GF-D8 (cell line): ENCODE measurements around the gene MYO5B.
A peak's percentile ranks its signal among the peaks of the same experiment; 100 is the strongest.

Experiments used
- DNase-seq: peaks from one replicate; lab custom pipeline; 2025; lab: John Stamatoyannopoulos, UW

Gene MYO5B

GRCh38 chr18:49880661-49881060 lies 314.3 kb downstream of the MYO5B start:
- no peak for DNase-seq

DNA sequence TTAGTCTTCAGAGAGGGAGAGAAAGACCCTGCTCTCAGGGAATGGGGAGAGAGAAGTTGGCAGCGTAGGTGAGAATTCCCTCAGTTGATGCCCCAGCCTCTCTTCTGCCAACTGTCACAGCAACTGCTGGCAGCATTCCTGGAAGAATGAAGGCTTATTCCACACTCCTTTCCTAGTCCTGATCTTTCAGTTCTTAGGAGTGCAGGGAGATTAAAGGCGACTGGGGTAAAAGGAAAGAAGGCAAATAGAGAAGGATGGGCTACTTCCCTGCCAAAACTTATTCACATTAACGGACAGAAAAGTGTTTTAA lies 315.7 kb downstream of the MYO5B start:
- no peak for DNase-seq

DNA sequence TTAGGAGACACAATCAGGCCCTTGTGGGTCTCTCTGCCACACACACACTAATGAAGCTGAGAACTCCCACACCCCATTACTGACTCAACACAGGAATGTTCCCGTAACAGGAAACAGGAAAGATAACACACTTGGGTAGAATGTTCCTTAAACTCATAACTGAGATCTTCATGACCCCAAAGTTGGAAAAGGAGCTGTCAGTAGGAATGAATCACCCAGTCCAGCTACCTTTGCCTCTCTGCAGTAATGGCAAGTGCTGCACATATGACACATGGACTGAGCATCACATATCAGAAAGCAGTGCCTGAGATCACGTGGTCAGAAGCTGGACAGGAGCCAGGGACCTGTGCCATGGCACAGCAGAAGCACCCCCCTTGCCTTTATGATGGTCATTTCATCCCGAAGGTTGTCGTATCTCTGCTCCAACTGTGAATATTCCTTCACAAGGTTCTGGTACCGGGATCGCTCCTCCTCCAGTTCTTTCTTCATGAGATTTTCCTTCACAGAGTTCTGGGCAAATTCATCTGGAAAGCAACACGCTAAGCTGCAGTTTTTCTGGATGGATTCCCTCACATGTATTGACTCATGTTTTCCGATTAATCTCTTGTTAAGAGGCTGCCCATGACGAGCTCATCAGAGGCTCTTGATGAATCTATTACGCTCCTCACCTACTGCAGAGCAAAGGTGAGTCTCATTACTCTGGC lies 316.2 kb downstream of the MYO5B start:
- DNase-seq, result no peak

GRCh38 chr18:49878015-49878414 lies 316.9 kb downstream of the MYO5B start:
- DNase-seq, result no peak

DNA sequence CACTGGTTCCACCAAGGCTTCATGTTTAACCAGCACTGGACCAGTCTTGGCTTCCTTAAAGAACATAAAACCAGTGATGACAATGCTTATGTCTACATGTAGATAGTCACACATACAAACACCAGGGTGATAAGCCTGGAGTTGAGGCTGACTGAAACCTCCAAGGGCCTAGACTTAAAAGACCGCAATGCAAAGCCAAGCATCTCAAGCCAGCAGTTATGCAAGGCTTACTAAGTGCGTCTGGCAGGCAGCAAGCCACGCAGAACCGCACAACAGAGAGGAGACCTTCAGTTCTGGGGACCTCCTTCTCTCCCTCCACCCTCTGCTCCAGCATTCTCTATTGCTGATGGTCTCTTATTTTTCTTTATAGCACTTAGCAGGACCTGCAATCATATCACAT lies 318.4 kb downstream of the MYO5B start:
- DNase-seq, result no peak

- DNase-seq, result no peak
These were observed 319.2 kb downstream of the MYO5B start for GRCh38 chr18:49875783-49876182.

GRCh38 chr18:49875155-49875554 lies 319.8 kb downstream of the MYO5B start:
- DNase-seq, result no peak

GRCh38 chr18:49874238-49874637 lies 320.7 kb downstream of the MYO5B start:
- no peak for DNase-seq

DNA sequence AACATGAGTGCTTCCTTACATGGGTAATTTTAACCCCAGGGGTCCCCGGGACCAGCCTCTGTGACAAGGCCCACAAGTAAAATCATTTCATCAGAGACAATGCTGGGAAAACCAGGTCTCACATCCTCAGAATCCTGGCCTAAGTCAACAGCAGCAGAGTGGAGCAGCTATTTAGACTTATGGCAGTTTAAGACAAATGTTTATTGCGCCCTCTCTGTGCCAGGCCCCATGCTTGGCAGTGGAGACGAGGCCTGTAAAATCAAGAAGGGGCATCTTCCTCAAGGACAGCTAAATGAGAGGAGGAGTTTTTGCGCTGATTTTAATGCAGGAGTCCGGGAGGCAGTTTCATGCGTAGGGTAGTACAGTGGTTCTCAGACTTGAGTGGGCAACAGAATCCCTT lies 325.6 kb downstream of the MYO5B start:
- no peak for DNase-seq

- DNase-seq, result no peak
These were observed 328.3 kb downstream of the MYO5B start for GRCh38 chr18:49866680-49867079.

- no peak for DNase-seq
These were observed 329.5 kb downstream of the MYO5B start for GRCh38 chr18:49865401-49865800.

- DNase-seq, result no peak
These were observed 331.0 kb downstream of the MYO5B start for GRCh38 chr18:49863769-49864621.

DNA sequence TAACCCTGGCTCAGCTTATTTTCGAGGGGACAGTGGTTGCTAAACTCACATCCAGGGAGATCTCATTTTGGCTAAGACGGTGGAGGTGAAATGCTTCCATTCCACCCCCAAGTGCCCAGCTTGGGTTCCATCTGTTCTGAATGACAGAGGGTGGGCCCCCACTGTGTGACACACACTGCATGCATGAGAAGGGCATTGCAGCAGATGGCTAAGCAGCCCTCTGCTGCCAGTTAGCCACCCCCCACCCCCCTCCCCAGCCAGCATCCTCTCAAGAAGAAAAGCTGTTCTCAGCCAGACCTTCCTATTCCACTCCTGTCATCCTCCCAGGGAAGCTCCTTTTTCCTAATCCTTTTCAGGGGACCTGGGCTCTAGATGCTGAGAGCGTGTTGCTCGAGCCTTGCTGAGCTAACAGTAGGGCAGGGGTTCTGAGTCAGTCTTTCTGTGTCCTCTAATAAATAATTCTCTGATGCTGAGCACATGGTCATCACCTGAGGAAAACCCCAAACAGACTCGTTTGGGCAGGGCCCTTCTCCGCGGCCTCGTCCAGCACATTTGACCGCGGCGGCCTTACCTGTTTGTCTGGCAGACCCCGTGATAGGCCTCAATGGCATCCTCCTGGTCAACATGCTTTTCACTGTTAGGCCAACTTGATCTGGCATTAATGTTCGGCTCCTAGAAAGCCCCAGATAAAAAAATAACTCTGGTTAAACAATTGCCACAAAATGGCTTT lies 332.1 kb downstream of the MYO5B start:
- no peak for DNase-seq

GRCh38 chr18:49861659-49862058 lies 333.3 kb downstream of the MYO5B start:
- no peak for DNase-seq

- no peak for DNase-seq
These were observed 335.2 kb downstream of the MYO5B start for GRCh38 chr18:49859725-49860124.

GRCh38 chr18:49859021-49859359 lies 336.0 kb downstream of the MYO5B start:
- no peak for DNase-seq

DNA sequence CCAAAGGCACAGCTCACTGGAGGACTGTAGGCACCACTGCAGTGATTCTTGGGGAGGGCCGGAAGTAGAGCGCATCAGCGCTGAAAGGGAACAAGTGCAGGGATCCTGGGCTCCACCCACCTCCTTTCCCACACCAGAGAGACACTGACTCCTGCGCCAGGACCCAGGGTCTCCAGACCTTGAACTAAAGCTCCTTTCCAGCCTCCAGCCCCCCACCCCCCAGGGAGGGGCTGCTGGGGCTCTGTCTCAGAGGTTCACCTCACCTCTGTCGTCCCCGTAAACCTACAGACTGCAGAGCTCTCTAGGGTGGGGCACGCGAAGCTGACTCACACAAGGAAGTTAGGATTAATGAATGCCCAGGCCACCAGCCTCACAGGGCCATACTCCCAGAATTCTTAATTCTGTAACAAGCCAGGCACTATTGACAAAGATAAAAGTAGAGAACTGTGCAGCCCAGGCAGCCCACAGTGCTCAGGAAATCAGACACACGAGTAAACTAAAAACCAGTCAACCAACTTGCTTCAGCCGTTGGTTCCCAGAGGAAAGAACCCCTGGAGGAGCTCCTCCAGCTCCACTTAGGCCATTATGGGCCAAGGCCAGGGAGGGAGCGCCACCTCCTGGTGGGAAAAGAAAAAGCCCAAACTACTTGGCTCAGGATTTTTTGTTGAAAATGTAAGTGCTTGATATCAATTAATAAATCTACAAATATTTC lies 336.5 kb downstream of the MYO5B start:
- peak; percentile 16 for DNase-seq

DNA sequence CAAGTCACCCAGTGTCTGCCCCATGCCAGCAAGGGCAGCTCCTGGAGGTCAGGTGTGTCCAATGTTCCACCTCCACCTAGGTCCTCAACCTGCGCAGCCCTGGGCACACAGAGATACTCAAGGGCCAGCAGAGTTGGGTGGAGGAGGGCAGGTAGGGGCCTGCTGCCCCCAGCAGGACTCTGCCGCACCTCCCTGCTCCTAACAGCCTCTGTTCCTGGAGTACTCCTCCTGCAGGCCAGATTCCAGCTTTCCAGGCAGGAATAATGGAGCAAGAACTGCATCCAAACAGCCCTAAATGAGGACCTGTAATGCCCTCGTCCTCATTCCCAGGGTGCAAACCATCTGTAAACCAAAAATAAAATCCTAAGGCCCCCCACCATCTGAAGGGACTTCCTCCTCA lies 337.2 kb downstream of the MYO5B start:
- DNase-seq, result no peak

GRCh38 chr18:49856496-49856895 lies 338.5 kb downstream of the MYO5B start:
- no peak for DNase-seq

DNA sequence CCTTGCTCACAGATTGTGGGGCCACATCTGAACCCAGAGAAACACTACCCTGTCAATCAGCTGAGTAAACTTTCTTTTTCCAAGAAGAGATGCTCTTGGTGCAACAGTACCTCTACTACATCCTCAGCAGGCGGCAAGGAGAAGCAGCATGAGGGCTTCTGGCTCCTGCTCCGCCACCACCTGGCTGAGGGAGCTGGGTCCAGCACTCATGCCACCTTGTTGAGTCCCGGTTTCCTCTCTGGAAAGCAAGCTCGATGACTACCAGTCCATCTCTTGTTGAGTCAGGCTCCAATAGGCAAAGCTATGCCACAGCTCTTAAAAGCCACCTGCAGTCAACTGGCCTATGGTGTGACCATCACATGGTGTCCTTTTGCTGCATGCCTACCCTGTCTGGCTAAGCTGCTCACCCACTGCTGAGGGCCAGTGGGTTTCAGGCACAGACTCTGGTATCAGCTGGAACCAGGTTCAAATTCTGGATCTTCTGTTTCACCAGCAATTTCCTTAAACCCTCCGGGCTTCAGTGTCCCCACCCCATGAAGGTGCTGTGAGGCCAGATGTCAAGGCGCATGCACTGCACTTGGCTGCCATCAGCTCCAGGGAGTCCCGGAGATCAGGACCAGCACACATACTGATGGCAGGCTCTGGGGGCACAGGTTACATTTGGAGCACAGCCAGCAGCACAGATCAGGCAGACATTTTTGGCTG lies 339.1 kb downstream of the MYO5B start:
- DNase-seq, result no peak

GRCh38 chr18:49854681-49855080 lies 340.3 kb downstream of the MYO5B start:
- no peak for DNase-seq

DNA sequence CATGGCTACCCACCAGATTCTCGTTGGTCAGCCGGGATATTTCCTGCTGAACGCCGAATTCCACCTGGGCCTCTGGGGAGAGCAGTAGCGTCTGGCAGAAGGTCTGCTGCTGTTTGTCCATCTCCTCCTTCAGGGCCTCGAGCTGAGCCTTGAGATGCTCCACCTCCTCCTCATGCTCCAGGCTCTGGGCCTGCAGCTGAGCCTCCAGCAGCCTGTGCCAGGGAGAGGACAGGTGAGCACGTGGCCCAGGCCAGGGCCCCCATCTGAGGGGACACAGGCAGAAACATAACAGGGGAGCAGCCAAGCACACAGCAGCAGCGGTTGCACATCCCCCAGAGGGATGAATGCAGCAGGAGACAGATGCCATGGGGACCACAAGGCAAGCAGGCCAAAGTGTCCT lies 341.5 kb downstream of the MYO5B start:
- no peak for DNase-seq
